Smooth muscle cell (in vitro differentiated cells): ENCODE measurements around the gene DIP2A. TPM values are rescaled to one million over a fixed set of nuclear protein-coding genes. Genes with fewer than 3 reads are reported as not detected.
A peak's percentile ranks its signal among the peaks of the same experiment; 100 is the strongest.

Source experiments
- DNase-seq: peaks from one replicate; lab custom pipeline; 2025; ENCODE audit not compliant: unreplicated experiment; lab: John Stamatoyannopoulos, UW
- H2AFZ ChIP-seq: fragments of 200-600 bp; sonication (generic); 2 replicates; pipeline ENCODE4 v1.6.0; 2016; ENCODE audit warnings: antibody characterized with exemption, low read depth, mild to moderate bottlenecking
- H3F3A ChIP-seq: fragments of 200-600 bp; sonication (generic); 2 replicates; pipeline ENCODE4 v1.6.0; 2017; ENCODE audit warnings: antibody characterized with exemption, low read depth
- H3K27ac ChIP-seq: fragments of 200-600 bp; sonication (generic); 2 replicates; pipeline ENCODE4 v1.5.1; 2016; ENCODE audit warnings: low read depth, mild to moderate bottlenecking
- H3K27me3 ChIP-seq: fragments of 200-600 bp; sonication (generic); 2 replicates; pipeline ENCODE4 v1.6.1; 2016; ENCODE audit warnings: low read depth, mild to moderate bottlenecking
- H3K36me3 ChIP-seq: fragments of 200-600 bp; sonication (generic); 2 replicates; pipeline ENCODE4 v1.5.1; 2016; ENCODE audit warnings: low read depth
- H3K4me1 ChIP-seq: fragments of 200-600 bp; sonication (generic); 2 replicates; pipeline ENCODE4 v1.5.1; 2016; ENCODE audit warnings: low read depth
- H3K4me2 ChIP-seq: fragments of 200-600 bp; sonication (generic); 2 replicates; pipeline ENCODE4 v1.6.0; 2016; ENCODE audit warnings: mild to moderate bottlenecking
- H3K4me3 ChIP-seq: fragments of 200-600 bp; sonication (generic); 2 replicates; pipeline ENCODE4 v1.5.1; 2016; ENCODE audit warnings: mild to moderate bottlenecking
- H3K79me2 ChIP-seq: fragments of 200-600 bp; sonication (generic); 2 replicates; pipeline ENCODE4 v1.6.0; 2016; ENCODE audit warnings: low read depth, mild to moderate bottlenecking
- H3K9ac ChIP-seq: fragments of 200-600 bp; sonication (generic); 2 replicates; pipeline ENCODE4 v1.6.0; 2016; ENCODE audit warnings: low read depth
- H3K9me3 ChIP-seq: fragments of 200-600 bp; sonication (generic); replicated peaks from 2 replicates; pipeline ENCODE4 v1.5.1; 2016; ENCODE audit warnings: low read depth
- H4K20me1 ChIP-seq: fragments of 200-600 bp; sonication (generic); 2 replicates; pipeline ENCODE4 v1.6.0; 2016; ENCODE audit warnings: low read depth
- WGBS: methylation state at CpG from one replicate; pipeline ENCODE4 v1.1.7; 2016; ENCODE audit warnings: low lambda C conversion rate; 5-methylcytosine and 5-hydroxymethylcytosine counted together
- polyA plus RNA-seq: library from polyadenylated mRNA; unstranded; fragments of >200 nt; fragmentation: Nextera tagmentation; extraction: Ambion mirVana; gene quantifications from 2 replicates; pipeline ENCODE4 v1.2.1, GENCODE V29; 2016
- total RNA-seq: library from RNA; depleted of rRNA; stranded (reverse); fragments of >200 nt; gene quantifications from 2 replicates; pipeline ENCODE4 v1.2.3, GENCODE V29; 2014
- TF ChIP-seq, protein P1 (sequence below): fragments of 200-600 bp; sonication (generic); IDR thresholded peaks from 2 replicates; pipeline ENCODE4 v1.5.1; 2017; ENCODE audit warnings: borderline replicate concordance, mild to moderate bottlenecking, antibody characterized with exemption; ENCODE audit not compliant: insufficient read depth, poor library complexity, severe bottlenecking

The DIP2A gene
- total and polyA plus RNA-seq, 2 experiments from 2014 or later = 11.5 to 24.8 TPM

DNA sequence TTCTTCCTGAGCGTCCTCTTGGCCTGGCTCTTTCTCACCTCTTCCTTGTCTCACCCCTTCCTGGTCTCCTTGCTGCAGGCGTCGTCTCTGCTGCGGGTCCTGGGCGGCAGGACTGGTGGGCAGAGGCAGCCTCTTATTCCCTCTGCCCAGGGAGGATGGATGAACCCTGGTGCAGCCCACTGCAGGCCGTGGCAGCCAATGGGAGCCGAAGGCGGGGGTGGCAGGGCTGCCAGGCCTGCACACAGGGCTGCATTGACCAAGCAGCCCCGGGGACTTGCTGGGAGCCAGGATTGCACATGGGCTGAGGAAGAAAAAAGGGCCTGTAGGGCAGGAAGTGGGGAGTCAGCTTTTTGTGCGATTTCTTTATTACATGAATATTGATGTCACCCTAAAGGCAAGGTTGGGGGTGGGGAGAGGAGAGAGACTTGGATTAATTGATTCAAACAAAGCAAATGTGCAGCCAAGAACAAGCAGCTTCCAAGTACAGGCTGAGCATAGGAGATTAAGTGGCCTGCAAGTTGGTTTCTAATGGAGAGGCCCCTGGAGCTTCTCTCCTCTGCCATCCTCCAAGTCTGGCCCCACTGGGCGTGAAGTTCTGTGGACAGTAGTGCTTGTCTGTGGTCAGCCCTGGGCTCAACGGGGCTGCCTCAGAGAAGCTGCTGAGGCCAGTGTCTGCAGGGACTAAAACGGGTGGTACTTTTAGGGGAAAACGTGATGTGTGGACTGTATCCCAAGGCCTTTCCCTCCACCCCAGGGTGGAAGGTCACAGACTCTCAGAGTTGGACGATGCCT is 146.5 kb downstream of the DIP2A start, which contains the start of gene S100B:
S100B (minus strand) TSS at position 108 of the 792 bp plus-strand sequence. CDS start 2,667 bp downstream, outside the sequence.
- H3K4me2 ChIP-seq = no peak within 1 kb of the TSS
- 84% methylated on average over 15 of the region's 15 CpGs for WGBS

GRCh38 chr21:46605767-46606426 is 147.2 kb downstream of the DIP2A start:
- no peaks in the 10 kb centered on the region for H3K27me3 ChIP-seq
- peaks cover 3% of the 10 kb centered on the region for H3K9me3 ChIP-seq
- peaks cover 13% of the 10 kb centered on the region for H3K4me1 ChIP-seq
- H3K4me3 ChIP-seq = no peak overlapping the region
- no peaks in the 10 kb centered on the region for H4K20me1 ChIP-seq
- H2AFZ ChIP-seq = no peak overlapping the region
- no peaks in the 10 kb centered on the region for H3K36me3 ChIP-seq
- H3K27ac ChIP-seq = no peak overlapping the region
- TF ChIP-seq, protein P1, sequence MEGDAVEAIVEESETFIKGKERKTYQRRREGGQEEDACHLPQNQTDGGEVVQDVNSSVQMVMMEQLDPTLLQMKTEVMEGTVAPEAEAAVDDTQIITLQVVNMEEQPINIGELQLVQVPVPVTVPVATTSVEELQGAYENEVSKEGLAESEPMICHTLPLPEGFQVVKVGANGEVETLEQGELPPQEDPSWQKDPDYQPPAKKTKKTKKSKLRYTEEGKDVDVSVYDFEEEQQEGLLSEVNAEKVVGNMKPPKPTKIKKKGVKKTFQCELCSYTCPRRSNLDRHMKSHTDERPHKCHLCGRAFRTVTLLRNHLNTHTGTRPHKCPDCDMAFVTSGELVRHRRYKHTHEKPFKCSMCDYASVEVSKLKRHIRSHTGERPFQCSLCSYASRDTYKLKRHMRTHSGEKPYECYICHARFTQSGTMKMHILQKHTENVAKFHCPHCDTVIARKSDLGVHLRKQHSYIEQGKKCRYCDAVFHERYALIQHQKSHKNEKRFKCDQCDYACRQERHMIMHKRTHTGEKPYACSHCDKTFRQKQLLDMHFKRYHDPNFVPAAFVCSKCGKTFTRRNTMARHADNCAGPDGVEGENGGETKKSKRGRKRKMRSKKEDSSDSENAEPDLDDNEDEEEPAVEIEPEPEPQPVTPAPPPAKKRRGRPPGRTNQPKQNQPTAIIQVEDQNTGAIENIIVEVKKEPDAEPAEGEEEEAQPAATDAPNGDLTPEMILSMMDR = no peak
- DNase-seq = no peak
- no peak overlapping the region for H3K9ac ChIP-seq
- no peaks in the 10 kb centered on the region for H3K79me2 ChIP-seq
- no peak overlapping the region for H3K4me2 ChIP-seq
- no peaks in the 10 kb centered on the region for H3F3A ChIP-seq
- 91% methylated on average over 14 of the region's 14 CpGs for WGBS

More for the DNA sequence above, 146.5 kb downstream of the DIP2A start, which contains the start of gene S100B:
- Histone ChIP-seq H3K79me2 (no peaks in the 10 kb centered on the region), H3K27ac (no peak within 1 kb of the TSS), H3K4me3 (no peak within 1 kb of the TSS), H2AFZ (peak within 1 kb of the TSS; percentile 33), H3F3A (no peaks in the 10 kb centered on the region), H3K27me3 (no peaks in the 10 kb centered on the region), H3K9ac (no peak within 1 kb of the TSS), H3K36me3 (no peaks in the 10 kb centered on the region), H4K20me1 (no peaks in the 10 kb centered on the region), H3K9me3 (no peaks in the 10 kb centered on the region), H3K4me1 (peaks cover 13% of the 10 kb centered on the region)
- TF ChIP-seq, protein P1 = no peak
- no peak for DNase-seq

GRCh38 chr21:46606427-46606813 is 147.7 kb downstream of the DIP2A start:
- Histone ChIP-seq H2AFZ (no peak overlapping the region), H3K27ac (no peak overlapping the region), H3K4me1 (peaks cover 13% of the 10 kb centered on the region), H3K36me3 (no peaks in the 10 kb centered on the region), H3K4me3 (no peak overlapping the region), H3K9me3 (peaks cover 5% of the 10 kb centered on the region), H3K27me3 (no peaks in the 10 kb centered on the region), H3K4me2 (no peak overlapping the region), H3K9ac (no peak overlapping the region), H3F3A (no peaks in the 10 kb centered on the region), H3K79me2 (no peaks in the 10 kb centered on the region), H4K20me1 (no peaks in the 10 kb centered on the region)
- no peak for DNase-seq
- TF ChIP-seq, protein P1 = no peak
- 91% methylated on average over 7 of the region's 7 CpGs for WGBS
